CD14-positive monocyte (primary cell): ENCODE measurements around the gene CDH6. TPM values are rescaled to one million over a fixed set of nuclear protein-coding genes. Genes with fewer than 3 reads are reported as not detected.

Source experiments
- DNase-seq, 3 donors: peaks; one replicate each; pipeline ENCODE4 v3.0.0-alpha.2; 2011 to 2022
- H2AFZ ChIP-seq: 2 replicates; pipeline ENCODE4 v1.6.0; 2012; ENCODE audit warnings: mild to moderate bottlenecking, low read depth, low read length, inconsistent platforms; ENCODE audit not compliant: insufficient read depth, poor library complexity, severe bottlenecking
- H3K27ac ChIP-seq, 2 donors: 1 replicate in 1 of 2; 2 replicates in 1 of 2; pipeline ENCODE4 v1.5.1; 2012 to 2013; ENCODE audit warnings: low read length in 2 of 2, control low read depth in 1 of 2, inconsistent platforms in 1 of 2, low read depth in 1 of 2, mild to moderate bottlenecking in 1 of 2
- H3K27me3 ChIP-seq, 2 donors: one replicate each; pipeline versions ENCODE4 v1.6.0 to v1.6.1; 2011 to 2013; ENCODE audit warnings: low read length in 2 of 2; ENCODE audit not compliant: control insufficient read depth in 2 of 2, insufficient read depth in 2 of 2
- H3K36me3 ChIP-seq, 2 donors: replicated peaks in 1 of 2; 1 replicate in 1 of 2; 2 replicates in 1 of 2; pipeline versions ENCODE4 v1.5.1 to v1.6.1; 2012 to 2013; ENCODE audit warnings: low read length in 2 of 2, control low read depth in 1 of 2, inconsistent platforms in 1 of 2, mild to moderate bottlenecking in 1 of 2; ENCODE audit not compliant: insufficient read depth in 2 of 2, control insufficient read depth in 1 of 2
- H3K4me1 ChIP-seq, 2 donors: 1 replicate in 1 of 2; 2 replicates in 1 of 2; pipeline versions ENCODE4 v1.5.1 to v1.6.1; 2012 to 2013; ENCODE audit warnings: low read length in 2 of 2, control low read depth in 1 of 2, inconsistent platforms in 1 of 2, mild to moderate bottlenecking in 1 of 2, moderate library complexity in 1 of 2; ENCODE audit not compliant: insufficient read depth in 2 of 2, control insufficient read depth in 1 of 2
- H3K4me2 ChIP-seq: replicated peaks from 2 replicates; pipeline ENCODE3; 2012; ENCODE audit warnings: low read length, moderate library complexity, mild to moderate bottlenecking; ENCODE audit not compliant: poor library complexity, severe bottlenecking; ENCODE audit errors: extremely low read depth
- H3K4me3 ChIP-seq, 3 experiments: fragments of 200-600 bp in 1 of 3; sonication (generic) in 1 of 3; replicated peaks in 1 of 3; 1 replicate in 2 of 3; 2 replicates in 1 of 3; pipeline ENCODE4 v1.5.1; 2011 to 2013; ENCODE audit warnings: low read length in 3 of 3, mild to moderate bottlenecking in 3 of 3, control low read depth in 2 of 3, low read depth in 2 of 3, inconsistent platforms in 1 of 3, moderate library complexity in 1 of 3
- H3K79me2 ChIP-seq: 2 replicates; pipeline ENCODE4 v1.6.0; 2012; ENCODE audit warnings: mild to moderate bottlenecking, control low read depth, inconsistent platforms, low read length, moderate library complexity; ENCODE audit not compliant: insufficient read depth
- H3K9ac ChIP-seq: 2 replicates; pipeline ENCODE4 v1.6.0; 2017; ENCODE audit warnings: low read length, mild to moderate bottlenecking; ENCODE audit not compliant: insufficient read depth, poor library complexity, severe bottlenecking
- H3K9me3 ChIP-seq, 2 donors: replicated peaks in 1 of 2; 1 replicate in 1 of 2; 2 replicates in 1 of 2; pipeline versions ENCODE4 v1.5.1 to v1.6.1; 2012 to 2013; ENCODE audit warnings: low read length in 2 of 2, control low read depth in 1 of 2; ENCODE audit not compliant: control insufficient read depth in 1 of 2, insufficient read depth in 1 of 2
- H4K20me1 ChIP-seq: 2 replicates; pipeline ENCODE4 v1.6.0; 2012; ENCODE audit warnings: mild to moderate bottlenecking, low read length, control low read depth, moderate library complexity; ENCODE audit not compliant: insufficient read depth
- H3K27ac Mint-ChIP-seq, 7 donors: one replicate each; pipeline ENCODE4 v1.8.0; 2020; ENCODE audit warnings: mild to moderate bottlenecking in 7 of 7, mixed read lengths in 7 of 7, moderate library complexity in 6 of 7, inconsistent platforms in 2 of 7
- H3K27me3 Mint-ChIP-seq, 3 donors: one replicate each; pipeline ENCODE4 v1.8.0; 2021 to 2022; ENCODE audit warnings: low read depth in 3 of 3, mild to moderate bottlenecking in 3 of 3, mixed read lengths in 3 of 3, moderate library complexity in 3 of 3, inconsistent platforms in 1 of 3
- H3K36me3 Mint-ChIP-seq, 2 donors: one replicate each; pipeline ENCODE4 v1.8.0; 2020; ENCODE audit warnings: mixed read lengths in 2 of 2, inconsistent platforms in 1 of 2, mild to moderate bottlenecking in 1 of 2
- H3K4me1 Mint-ChIP-seq: one replicate; pipeline ENCODE4 v1.8.0; 2020; ENCODE audit warnings: mild to moderate bottlenecking, mixed read lengths
- H3K4me3 Mint-ChIP-seq, 2 donors: one replicate each; pipeline ENCODE4 v1.8.0; 2020; ENCODE audit warnings: mild to moderate bottlenecking in 2 of 2, mixed read lengths in 2 of 2, moderate library complexity in 1 of 2
- H3K9me3 Mint-ChIP-seq, 7 donors: one replicate each; pipeline ENCODE4 v1.8.0; 2020 to 2022; ENCODE audit warnings: mixed read lengths in 7 of 7, mild to moderate bottlenecking in 6 of 7, moderate library complexity in 6 of 7, inconsistent platforms in 2 of 7
- WGBS: methylation state at CpG from one replicate; pipeline ENCODE4 v1.1.5; 2013; ENCODE audit warnings: missing lambda C conversion rate; ENCODE audit not compliant: insufficient coverage; 5-methylcytosine and 5-hydroxymethylcytosine counted together
- intact Hi-C, 2 donors: fragments of 100-400 bp; cut with micrococcal nuclease; formaldehyde crosslinking; loops; one replicate each; pipeline versions ENCODE4 v1.15.0 to v1.15.1; 2023
- polyA plus RNA-seq, 3 donors: library from polyadenylated mRNA; depleted of rRNA in 1 of 3; unstranded in 2 of 3; stranded (reverse) in 1 of 3; fragments of 300-500 nt in 2 of 3; fragments of >200 nt in 1 of 3; fragmentation: Illumina TruSeq in 2 of 3; gene quantifications; 1 replicate in 2 of 3; 2 replicates in 1 of 3; pipeline ENCODE4 v1.2.3, GENCODE V29; 2012 to 2021
- TF ChIP-seq, protein P1 (sequence below): fragments of 200-600 bp; IDR thresholded peaks from one replicate; pipeline ENCODE4 v1.8.0; 2022; ENCODE audit warnings: antibody characterized with exemption, mild to moderate bottlenecking

Gene CDH6
- polyA plus RNA-seq, 3 donors, result not detected

DNA sequence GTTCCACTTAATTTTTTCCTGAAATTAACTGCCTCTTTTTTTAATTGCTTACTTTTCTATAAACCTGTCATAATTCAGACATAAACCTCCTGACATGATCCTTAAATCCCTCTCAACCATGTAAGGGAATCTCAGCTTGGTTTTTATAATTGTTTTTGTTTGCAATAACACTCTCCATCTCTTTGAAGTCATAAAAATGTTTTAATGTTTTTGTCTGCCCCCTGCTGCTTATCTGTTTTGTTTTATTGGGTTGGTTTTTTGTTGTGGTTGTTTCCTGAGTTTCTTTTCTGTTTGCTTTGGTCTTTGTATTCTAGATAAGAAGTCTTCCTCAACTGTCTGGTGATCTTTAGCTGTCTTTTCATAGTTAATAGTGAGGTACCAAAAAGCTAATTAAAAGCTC, 142.0 kb downstream of the CDH6 start:
- Histone ChIP-seq H3K27me3 (no peaks in the 10 kb centered on the region), H3K36me3 (no peaks in the 10 kb centered on the region), H3K4me2 (no peak overlapping the region), H3K9me3 (no peaks in the 10 kb centered on the region), H3K9ac (no peak overlapping the region), H3K4me3 (no peak overlapping the region), H3K4me1 (no peaks in the 10 kb centered on the region), H3K79me2 (no peaks in the 10 kb centered on the region), H4K20me1 (no peaks in the 10 kb centered on the region), H2AFZ (no peak overlapping the region), H3K27ac (no peak overlapping the region)
- H3K9me3 Mint-ChIP-seq, result peaks cover 0 to 6% (median 3%) of the 10 kb centered on the region in 7 donors
- H3K36me3 Mint-ChIP-seq, result no peaks in the 10 kb centered on the region
- H3K27me3 Mint-ChIP-seq, result peaks cover 0 to 1% (median 0%) of the 10 kb centered on the region in 3 donors
- intact Hi-C loops, result no loop called here
- DNase-seq, result no peak
- TF ChIP-seq, protein P1, sequence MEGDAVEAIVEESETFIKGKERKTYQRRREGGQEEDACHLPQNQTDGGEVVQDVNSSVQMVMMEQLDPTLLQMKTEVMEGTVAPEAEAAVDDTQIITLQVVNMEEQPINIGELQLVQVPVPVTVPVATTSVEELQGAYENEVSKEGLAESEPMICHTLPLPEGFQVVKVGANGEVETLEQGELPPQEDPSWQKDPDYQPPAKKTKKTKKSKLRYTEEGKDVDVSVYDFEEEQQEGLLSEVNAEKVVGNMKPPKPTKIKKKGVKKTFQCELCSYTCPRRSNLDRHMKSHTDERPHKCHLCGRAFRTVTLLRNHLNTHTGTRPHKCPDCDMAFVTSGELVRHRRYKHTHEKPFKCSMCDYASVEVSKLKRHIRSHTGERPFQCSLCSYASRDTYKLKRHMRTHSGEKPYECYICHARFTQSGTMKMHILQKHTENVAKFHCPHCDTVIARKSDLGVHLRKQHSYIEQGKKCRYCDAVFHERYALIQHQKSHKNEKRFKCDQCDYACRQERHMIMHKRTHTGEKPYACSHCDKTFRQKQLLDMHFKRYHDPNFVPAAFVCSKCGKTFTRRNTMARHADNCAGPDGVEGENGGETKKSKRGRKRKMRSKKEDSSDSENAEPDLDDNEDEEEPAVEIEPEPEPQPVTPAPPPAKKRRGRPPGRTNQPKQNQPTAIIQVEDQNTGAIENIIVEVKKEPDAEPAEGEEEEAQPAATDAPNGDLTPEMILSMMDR, result no peak
- no peaks in the 10 kb centered on the region for H3K4me1 Mint-ChIP-seq
- no peak overlapping the region for H3K4me3 Mint-ChIP-seq
- H3K27ac Mint-ChIP-seq, result no peak overlapping the region

DNA sequence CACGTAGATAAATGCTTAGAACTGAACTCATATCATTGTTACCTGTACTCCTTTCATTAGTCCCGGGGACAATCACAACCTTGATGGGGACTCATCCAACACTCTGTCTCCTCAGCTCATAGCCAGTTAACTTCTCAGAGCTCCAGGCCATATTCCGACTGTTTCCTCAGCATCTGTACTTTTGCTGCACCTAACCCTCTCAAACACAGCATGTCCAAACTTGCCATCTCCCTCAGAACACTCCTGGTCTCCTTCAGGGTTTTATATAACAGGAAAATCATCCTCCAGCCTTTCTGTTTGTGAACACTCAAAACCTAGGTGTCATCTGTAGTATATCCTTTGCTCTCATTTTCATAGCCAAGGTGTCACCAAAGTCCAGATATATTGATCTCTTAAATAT, 150.5 kb downstream of the CDH6 start:
- H3K79me2 ChIP-seq, result no peaks in the 10 kb centered on the region
- H3K27me3 Mint-ChIP-seq, result peaks cover 2 to 5% (median 4%) of the 10 kb centered on the region in 3 donors
- no peaks in the 10 kb centered on the region for H3K4me1 ChIP-seq
- no peak overlapping the region for H2AFZ ChIP-seq
- no peaks in the 10 kb centered on the region for H3K36me3 Mint-ChIP-seq
- DNase-seq, result no peak
- 79% methylated on average over 3 of the region's 3 CpGs for WGBS
- no peaks in the 10 kb centered on the region for H4K20me1 ChIP-seq
- no peaks in the 10 kb centered on the region for H3K36me3 ChIP-seq
- intact Hi-C loops, result no loop called here
- no peak overlapping the region for H3K4me3 ChIP-seq
- H3K4me1 Mint-ChIP-seq, result no peaks in the 10 kb centered on the region
- H3K9me3 Mint-ChIP-seq, result peaks cover 0 to 6% (median 4%) of the 10 kb centered on the region in 7 donors
- no peak overlapping the region for H3K27ac Mint-ChIP-seq
- no peak overlapping the region for H3K4me3 Mint-ChIP-seq
- no peaks in the 10 kb centered on the region for H3K27me3 ChIP-seq
- no peak overlapping the region for H3K9ac ChIP-seq
- H3K9me3 ChIP-seq, result no peaks in the 10 kb centered on the region
- TF ChIP-seq, protein P1, result no peak
- no peak overlapping the region for H3K4me2 ChIP-seq
- no peak overlapping the region for H3K27ac ChIP-seq
